Osteoblast (primary cell): Measurements from ENCODE around the gene DNAJA1. TPM values are rescaled to one million over a fixed set of nuclear protein-coding genes. Genes with fewer than 3 reads are reported as not detected.

Experiments
- DNase-seq: peaks from one replicate; pipeline ENCODE4 v3.0.0; 2011; ENCODE audit warnings: low spot score, mixed read lengths; ENCODE audit not compliant: insufficient read length; ENCODE audit errors: missing footprints
- H2AFZ ChIP-seq: 2 replicates; pipeline ENCODE4 v1.6.0; 2011; ENCODE audit warnings: mild to moderate bottlenecking, low read length
- H3K27ac ChIP-seq: 2 replicates; pipeline ENCODE4 v1.5.1; 2011; ENCODE audit warnings: mild to moderate bottlenecking, low read depth, low read length, moderate library complexity
- H3K27me3 ChIP-seq: 2 replicates; pipeline ENCODE4 v1.6.0; 2012; ENCODE audit warnings: mild to moderate bottlenecking, control low read depth, inconsistent platforms, low read length, moderate library complexity; ENCODE audit not compliant: insufficient read depth
- H3K36me3 ChIP-seq: 2 replicates; pipeline ENCODE4 v1.5.1; 2011; ENCODE audit warnings: mild to moderate bottlenecking, low read length, control low read depth, moderate library complexity; ENCODE audit not compliant: insufficient read depth
- H3K4me1 ChIP-seq: 2 replicates; pipeline ENCODE4 v1.5.1; 2011; ENCODE audit warnings: mild to moderate bottlenecking, low read length, control low read depth, moderate library complexity; ENCODE audit not compliant: insufficient read depth
- H3K4me2 ChIP-seq: 2 replicates; pipeline ENCODE4 v1.6.0; 2011; ENCODE audit warnings: mild to moderate bottlenecking, low read length; ENCODE audit not compliant: insufficient read depth
- H3K4me3 ChIP-seq: fragments of 200-600 bp; sonication (generic); 3 replicates; pipeline ENCODE4 v1.5.1; 2012; ENCODE audit warnings: mild to moderate bottlenecking, low read length, inconsistent platforms; ENCODE audit not compliant: insufficient read depth
- H3K79me2 ChIP-seq: 2 replicates; pipeline ENCODE4 v1.6.0; 2012; ENCODE audit warnings: mild to moderate bottlenecking, low read length, control low read depth, inconsistent platforms; ENCODE audit not compliant: insufficient read depth
- H3K9me3 ChIP-seq: 2 replicates; pipeline ENCODE4 v1.5.1; 2011; ENCODE audit warnings: low read depth, low read length, control low read depth
- H4K20me1 ChIP-seq: 2 replicates; pipeline ENCODE4 v1.6.0; 2012; ENCODE audit warnings: mild to moderate bottlenecking, low read length, control low read depth; ENCODE audit not compliant: insufficient read depth
- CTCF ChIP-seq: IDR thresholded peaks from 2 replicates; pipeline ENCODE4 v1.5.1; 2011; ENCODE audit warnings: mild to moderate bottlenecking, low read depth, low read length, moderate library complexity; ENCODE audit errors: extremely low read depth
- total RNA-seq: library from RNA; depleted of rRNA; stranded (reverse); fragments of >200 nt; gene quantifications from 2 replicates; pipeline ENCODE4 v1.2.3, GENCODE V29; 2012

Gene DNAJA1
- total RNA-seq, 1 donor: 69.1 TPM

- Histone ChIP-seq H3K79me2 (peaks cover 20% of the 10 kb centered on the region), H3K27me3 (no peaks in the 10 kb centered on the region), H3K4me1 (no peaks in the 10 kb centered on the region), H4K20me1 (no peaks in the 10 kb centered on the region), H2AFZ (no peak overlapping the region), H3K4me2 (no peak overlapping the region), H3K36me3 (no peaks in the 10 kb centered on the region), H3K27ac (no peak overlapping the region), H3K9me3 (no peaks in the 10 kb centered on the region), H3K4me3 (no peak overlapping the region)
- no peak for DNase-seq
- no peak for TF ChIP-seq CTCF
Observed at GRCh38 chr9:33011831-33012230, 13.2 kb upstream of the DNAJA1 start.

DNA sequence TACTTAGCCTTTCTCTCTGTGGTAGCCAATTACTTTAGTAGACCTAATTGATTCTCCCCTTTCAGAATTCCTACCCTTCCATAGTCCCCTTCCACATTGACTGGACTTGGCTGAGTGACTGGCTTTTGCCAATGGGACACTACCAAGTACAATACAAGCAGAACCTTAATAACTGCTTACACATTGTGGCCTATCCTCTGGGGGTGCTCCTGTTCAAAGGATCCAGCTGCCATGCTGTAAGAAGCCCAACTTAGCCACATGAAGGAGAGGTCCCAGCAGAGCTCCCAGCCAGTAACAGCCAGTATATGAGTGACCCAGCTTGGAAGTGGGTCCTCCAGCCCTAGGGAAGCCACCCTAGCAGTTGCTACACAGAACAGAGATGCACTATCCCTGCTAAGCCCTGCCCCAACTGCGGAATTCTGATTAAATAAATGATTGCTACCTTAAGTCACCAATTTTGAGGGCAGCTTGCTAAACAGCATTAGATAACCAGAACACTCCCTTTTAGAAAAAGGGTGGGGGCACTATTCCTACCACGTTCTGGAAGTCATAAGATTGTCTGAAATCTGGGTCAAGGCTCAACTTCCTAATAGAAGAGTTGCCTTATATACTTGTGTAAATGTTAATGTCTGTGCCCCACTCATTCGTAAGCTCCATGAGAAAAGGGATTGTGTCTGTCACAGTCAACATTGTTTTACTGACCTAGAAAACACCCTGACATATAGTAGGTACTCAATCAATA, 12.6 kb upstream of the DNAJA1 start:
- H2AFZ ChIP-seq: no peak overlapping the region
- no peaks in the 10 kb centered on the region for H3K36me3 ChIP-seq
- no peak overlapping the region for H3K4me2 ChIP-seq
- H3K4me3 ChIP-seq: no peak overlapping the region
- peaks cover 23% of the 10 kb centered on the region for H3K79me2 ChIP-seq
- TF ChIP-seq CTCF: no peak
- no peak overlapping the region for H3K27ac ChIP-seq
- no peaks in the 10 kb centered on the region for H3K9me3 ChIP-seq
- H3K27me3 ChIP-seq: no peaks in the 10 kb centered on the region
- no peak for DNase-seq
- H3K4me1 ChIP-seq: no peaks in the 10 kb centered on the region
- H4K20me1 ChIP-seq: no peaks in the 10 kb centered on the region

- Histone ChIP-seq H3K27me3 (no peaks in the 10 kb centered on the region), H3K79me2 (peaks cover 25% of the 10 kb centered on the region), H3K27ac (no peak overlapping the region), H4K20me1 (no peaks in the 10 kb centered on the region), H3K9me3 (no peaks in the 10 kb centered on the region), H3K4me1 (no peaks in the 10 kb centered on the region), H2AFZ (no peak overlapping the region), H3K36me3 (no peaks in the 10 kb centered on the region), H3K4me3 (no peak overlapping the region), H3K4me2 (no peak overlapping the region)
- no peak for TF ChIP-seq CTCF
- DNase-seq: peak; percentile 63
Observed at GRCh38 chr9:33013962-33014664, 11.0 kb upstream of the DNAJA1 start.

DNA sequence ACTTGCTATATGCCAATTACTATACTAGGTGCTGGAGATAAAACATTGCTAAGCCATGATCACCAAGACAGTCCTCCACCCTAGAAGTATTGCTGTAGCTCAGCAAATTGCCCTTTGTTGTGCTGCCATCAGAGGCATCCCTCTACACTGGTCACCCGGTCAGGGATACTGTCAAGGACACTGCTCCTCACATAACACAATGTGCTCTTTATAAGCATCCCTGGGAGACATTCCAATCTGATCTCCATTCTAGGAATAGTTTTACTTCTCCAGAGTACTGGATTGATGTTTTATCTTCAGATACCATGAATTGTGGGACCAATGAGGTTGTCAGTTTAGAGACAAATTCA, 10.4 kb upstream of the DNAJA1 start:
- no peak overlapping the region for H3K4me2 ChIP-seq
- no peak for TF ChIP-seq CTCF
- no peak overlapping the region for H3K27ac ChIP-seq
- H4K20me1 ChIP-seq: no peaks in the 10 kb centered on the region
- H3K4me1 ChIP-seq: no peaks in the 10 kb centered on the region
- DNase-seq: no peak
- no peaks in the 10 kb centered on the region for H3K9me3 ChIP-seq
- H3K79me2 ChIP-seq: peaks cover 27% of the 10 kb centered on the region
- no peaks in the 10 kb centered on the region for H3K27me3 ChIP-seq
- peaks cover 4% of the 10 kb centered on the region for H3K36me3 ChIP-seq
- H2AFZ ChIP-seq: no peak overlapping the region
- no peak overlapping the region for H3K4me3 ChIP-seq
